Measurements from ENCODE around the gene IDS.
A peak's percentile ranks its signal among the peaks of the same experiment; 100 is the strongest.

The IDS gene

DNA sequence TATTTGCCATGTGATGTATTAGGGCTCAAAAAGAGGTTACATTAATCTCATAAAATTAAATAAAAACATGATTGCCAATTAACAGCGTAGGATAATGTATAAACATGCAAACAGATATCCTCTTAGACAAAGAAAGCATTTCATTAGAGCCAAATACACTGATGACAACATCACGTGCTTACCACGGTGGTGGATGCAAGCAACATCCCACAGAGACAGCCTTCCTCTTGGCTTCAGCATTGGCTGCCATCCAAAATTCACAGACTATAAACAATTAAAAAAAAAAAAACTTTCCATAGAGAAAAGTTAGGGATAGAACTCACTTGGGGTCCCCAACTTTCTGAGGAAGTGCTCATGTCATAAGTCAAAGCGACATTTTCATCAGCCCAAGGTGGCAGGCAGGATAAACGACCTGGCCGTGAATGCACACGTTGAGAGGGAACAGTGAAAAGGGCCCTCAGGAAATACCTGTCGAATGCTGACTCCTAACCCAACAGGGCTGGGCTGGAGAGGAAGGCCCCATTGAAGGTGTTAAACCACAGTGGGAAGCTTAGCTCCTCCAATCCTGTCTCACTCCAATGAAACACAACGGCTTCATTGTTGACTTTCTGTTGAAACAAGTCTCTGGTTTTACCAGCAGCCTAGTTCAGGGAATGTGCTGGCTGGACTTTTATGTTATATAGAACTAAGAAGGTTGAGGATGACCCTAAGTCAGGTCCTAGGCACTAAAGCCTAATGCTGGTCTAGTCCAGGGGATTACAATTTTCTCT, 48.4 kb downstream of the IDS start:
- peak; percentile 61 for DNase-seq

DNA sequence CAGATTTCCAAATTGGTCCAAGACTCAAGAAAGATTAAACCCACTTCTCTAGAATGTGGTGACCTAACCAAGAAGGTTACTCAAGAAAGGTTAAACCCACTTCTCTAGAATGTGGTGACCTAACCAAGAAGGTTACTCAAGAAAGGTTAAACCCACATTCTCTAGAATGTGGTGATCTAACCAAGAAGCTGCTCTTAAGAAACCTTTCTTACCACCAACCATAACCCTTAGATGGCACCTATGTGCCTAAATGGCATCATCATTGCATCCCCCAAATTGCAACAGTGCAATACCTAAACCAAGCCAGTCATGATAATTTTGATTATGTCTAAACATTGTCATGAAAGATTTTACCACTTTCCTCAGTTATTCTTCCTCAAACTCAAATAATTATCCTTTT, 49.2 kb downstream of the IDS start:
- DNase-seq: no peak

DNA sequence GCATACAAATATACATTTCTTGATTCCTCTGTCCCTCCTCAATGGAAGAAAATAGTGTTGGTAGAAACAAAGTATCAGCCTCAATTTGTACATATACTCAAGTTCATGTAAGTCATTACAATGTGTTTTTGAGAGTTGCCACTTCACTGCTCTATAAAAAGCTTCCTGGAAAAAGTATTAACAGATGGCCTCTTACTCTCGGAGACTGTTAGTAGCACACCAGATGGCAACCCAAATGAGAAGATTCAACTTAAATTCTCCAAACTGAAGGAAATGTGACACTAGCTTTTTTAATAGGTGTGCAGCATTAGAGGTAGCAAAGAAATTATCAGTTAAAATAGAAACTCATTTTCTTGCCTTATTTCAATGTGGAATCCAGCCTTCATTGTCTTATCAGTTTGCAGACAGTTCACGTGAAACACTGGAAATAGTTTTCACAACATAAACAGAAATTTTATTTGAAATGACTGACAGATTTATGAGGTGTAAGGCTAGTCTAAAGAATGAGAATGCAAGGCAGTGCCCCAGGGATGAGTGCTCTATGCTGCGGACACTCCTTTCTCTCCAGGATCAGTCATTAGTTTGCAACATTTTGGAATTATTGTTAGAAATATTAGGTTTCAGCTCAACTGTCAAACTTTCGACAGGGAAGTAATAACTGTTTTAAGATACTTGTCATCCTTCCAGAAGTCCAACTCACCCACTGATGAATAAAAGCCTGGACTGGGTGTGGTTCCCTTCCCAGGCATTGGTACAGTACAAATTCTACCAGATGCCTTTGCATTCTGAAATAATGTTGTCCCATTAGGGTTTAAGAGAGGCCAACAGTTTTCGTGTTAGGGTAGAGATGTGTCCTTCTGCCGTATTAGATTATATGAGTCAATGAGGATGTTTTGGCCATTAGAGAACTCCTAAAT, 50.9 kb downstream of the IDS start:
- DNase-seq: no peak

DNA sequence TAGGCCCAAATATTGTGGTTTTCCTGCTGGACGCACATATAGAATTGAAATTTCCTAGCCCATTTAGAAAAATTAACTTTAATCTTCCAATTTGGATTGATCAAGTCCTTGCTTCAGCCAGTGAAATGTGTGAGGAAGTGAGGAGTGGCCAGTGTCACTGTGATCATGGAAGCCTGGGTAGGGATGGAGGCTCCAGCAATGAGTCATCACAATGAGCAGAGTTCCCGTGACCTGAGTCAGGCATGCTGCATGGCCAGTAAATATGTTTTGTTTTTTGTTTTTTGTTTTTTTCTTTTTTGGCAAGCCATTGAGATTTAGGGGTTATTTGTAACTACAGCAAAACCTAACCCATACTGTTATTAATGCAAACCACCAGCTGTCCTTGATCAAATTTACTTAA, 52.1 kb downstream of the IDS start:
- DNase-seq: no peak

DNA sequence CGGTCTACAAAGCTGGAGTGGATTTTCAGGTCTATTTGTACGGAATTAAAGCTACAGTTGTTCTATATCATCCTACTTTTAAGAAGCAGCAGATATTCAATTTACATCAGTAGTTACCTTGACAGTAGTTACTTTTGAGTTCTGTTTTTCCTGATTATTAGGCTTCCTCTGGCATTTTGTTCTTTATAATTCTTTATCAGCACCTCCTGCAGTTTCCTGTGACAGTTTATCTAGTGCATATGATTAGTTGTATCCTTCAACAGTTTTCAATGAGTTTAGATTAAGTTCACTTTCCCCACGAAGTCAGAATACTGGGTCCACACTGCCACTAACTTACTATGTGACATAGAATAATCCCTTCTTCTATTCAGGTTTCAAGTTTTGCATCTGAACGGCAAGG, 71.7 kb downstream of the IDS start:
- no peak for DNase-seq

DNA sequence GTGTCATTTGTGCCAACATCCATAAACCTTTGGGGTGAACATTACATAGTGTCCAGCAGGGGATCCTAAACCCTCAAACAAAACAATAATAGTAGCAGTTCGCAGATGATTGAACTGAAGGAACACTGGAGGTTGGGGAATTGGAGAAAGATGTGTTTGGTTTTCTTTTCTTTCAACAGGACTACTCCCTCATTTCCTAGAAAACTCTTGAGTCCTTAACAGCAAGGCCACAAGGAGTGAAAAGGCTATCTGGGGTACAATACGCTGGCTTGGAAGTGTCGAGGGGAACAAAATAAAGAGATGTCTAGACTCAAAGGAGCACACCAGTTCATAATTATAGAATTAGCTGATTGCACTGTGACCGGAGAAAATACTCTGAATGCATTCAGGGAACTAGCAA, 72.1 kb downstream of the IDS start:
- DNase-seq: no peak
